ENCODE data around the gene ZNF275.

The ZNF275 gene

DNA sequence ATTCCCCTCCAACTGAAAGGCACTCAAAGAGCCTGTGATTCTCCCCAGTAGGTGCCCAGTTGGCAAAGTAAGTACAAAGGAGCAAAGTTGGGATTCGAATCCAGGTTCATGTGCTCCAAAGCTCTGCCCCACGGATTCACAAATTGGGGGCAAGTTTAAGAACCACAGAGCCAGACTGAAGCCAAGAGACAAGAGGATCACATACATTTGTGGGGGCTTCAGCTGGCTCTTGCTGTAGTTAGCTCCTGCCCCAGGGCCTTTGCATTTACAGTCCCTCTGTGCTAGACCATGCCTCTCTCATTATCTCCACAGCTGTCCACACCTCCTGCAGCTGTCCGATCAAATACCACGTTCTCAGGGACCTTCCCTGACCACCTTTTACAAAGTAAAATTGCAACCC is 31.2 kb upstream of the ZNF275 start:
- H3K79me1 ChIP-seq (ENCODE audit: low read depth, low read length), result no peaks in the 10 kb centered on the region
- H3K4me3 ChIP-seq (ENCODE audit: low read length in 2 of 2), result no peak overlapping the region
- no peaks in the 10 kb centered on the region for H3K36me3 ChIP-seq (replicated peaks in 1 of 2; ENCODE audit: control insufficient read depth in 2 of 2, insufficient read depth in 2 of 2, low read length in 2 of 2)
- no peak overlapping the region for H2BK120ac ChIP-seq (ENCODE audit: low read depth, low read length)
- H3K27ac ChIP-seq (replicated peaks; ENCODE audit: low read length), result no peak overlapping the region
- no peak for DNase-seq (ENCODE audit: low spot score)
- H2BK5ac ChIP-seq (ENCODE audit: low read length), result no peak overlapping the region
- no peaks in the 10 kb centered on the region for H3K9me3 ChIP-seq (replicated peaks in 1 of 2; ENCODE audit: control insufficient read depth in 2 of 2, insufficient read depth in 1 of 2, low read depth in 1 of 2, low read length in 2 of 2)
- peaks cover 0 to 49% (median 0%) of the 10 kb centered on the region in 3 experiments for H3K27me3 ChIP-seq (ENCODE audit: control insufficient read depth in 3 of 3, insufficient read depth in 3 of 3, low read depth in 1 of 3, low read length in 3 of 3)
- no peak overlapping the region for H3K23ac ChIP-seq (ENCODE audit: low read depth, low read length, poor library complexity)
- H4K8ac ChIP-seq (ENCODE audit: low read depth, low read length), result no peak overlapping the region
- H3K18ac ChIP-seq (ENCODE audit: low read length), result no peak overlapping the region
- no peak overlapping the region for H2AK5ac ChIP-seq (ENCODE audit: low read depth, low read length)
- no peak overlapping the region for H3K4me2 ChIP-seq (ENCODE audit: insufficient read depth, low read length, poor library complexity, severe bottlenecking)
- H2BK15ac ChIP-seq (ENCODE audit: low read length), result no peak overlapping the region
- no peak overlapping the region for H2BK12ac ChIP-seq (ENCODE audit: low read length)
- H4K91ac ChIP-seq (ENCODE audit: low read depth, low read length, poor library complexity), result no peak overlapping the region
- no peak overlapping the region for H3K9ac ChIP-seq (ENCODE audit: low read depth, low read length, poor library complexity)
- H3K4ac ChIP-seq (ENCODE audit: low read length), result no peak overlapping the region
- H2AFZ ChIP-seq (ENCODE audit: low read length), result no peak overlapping the region
- no peak overlapping the region for H3K14ac ChIP-seq (ENCODE audit: low read length)
- no CpG with 5 or more reads among the region's 4 CpGs for WGBS, 2 donors (ENCODE audit: extremely low coverage in 2 of 2, insufficient read length in 2 of 2, insufficient replicate concordance in 1 of 2)
- H3K4me1 ChIP-seq (ENCODE audit: control insufficient read depth in 2 of 2, insufficient read depth in 1 of 2, low read depth in 1 of 2, low read length in 2 of 2), result no peaks in the 10 kb centered on the region

DNA sequence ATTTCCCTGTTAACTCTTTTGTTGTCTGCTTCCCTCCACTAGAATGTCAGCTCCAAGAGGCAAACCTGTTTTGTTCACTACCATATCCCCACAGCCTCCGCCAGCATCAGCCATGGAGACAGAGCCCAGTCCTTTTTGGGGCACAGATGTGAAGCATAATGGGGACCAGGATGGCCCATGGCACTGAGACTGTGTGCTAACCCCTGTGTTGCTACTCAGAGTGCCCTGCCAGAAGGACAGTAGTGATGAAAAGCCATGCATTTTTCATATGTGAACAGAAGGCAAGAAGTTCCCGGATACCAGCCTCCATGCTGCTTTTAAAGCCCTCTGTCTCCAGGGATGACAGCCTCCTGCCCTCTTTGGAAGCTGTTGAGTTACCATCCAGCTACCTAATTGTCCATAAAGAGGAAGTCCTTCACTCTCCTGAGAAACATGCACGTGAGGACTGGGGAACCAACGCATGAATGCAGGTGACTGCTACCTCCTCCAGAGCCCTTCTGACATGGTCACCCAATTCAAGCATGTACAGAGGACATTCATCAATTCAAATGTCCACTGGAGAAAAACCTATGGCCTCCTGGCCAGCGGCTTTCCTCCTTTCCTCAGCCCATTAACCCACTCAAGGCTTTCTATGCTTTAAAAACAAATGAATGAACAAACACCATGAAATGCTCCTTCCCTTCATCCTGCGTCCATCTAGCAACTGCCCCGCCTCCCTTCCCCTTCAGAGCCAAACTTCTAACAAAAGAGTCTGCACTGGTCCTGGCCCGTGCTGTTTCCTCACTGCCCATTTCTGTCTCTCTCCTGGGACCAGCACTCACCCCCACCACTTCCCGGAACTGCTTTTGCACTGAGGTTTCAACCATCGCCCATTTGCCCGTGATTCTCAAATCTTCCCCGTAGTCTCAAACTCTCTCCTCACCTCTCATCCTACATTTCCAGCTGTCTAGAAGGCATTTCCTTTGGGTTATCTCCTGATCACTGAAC is 30.4 kb upstream of the ZNF275 start:
- no peak overlapping the region for H2BK120ac ChIP-seq (ENCODE audit: low read depth, low read length)
- no peak overlapping the region for H3K23ac ChIP-seq (ENCODE audit: low read depth, low read length, poor library complexity)
- H3K27me3 ChIP-seq (ENCODE audit: control insufficient read depth in 3 of 3, insufficient read depth in 3 of 3, low read depth in 1 of 3, low read length in 3 of 3), result peaks cover 0 to 55% (median 0%) of the 10 kb centered on the region in 3 experiments
- no peak overlapping the region for H4K91ac ChIP-seq (ENCODE audit: low read depth, low read length, poor library complexity)
- H3K9me3 ChIP-seq (replicated peaks in 1 of 2; ENCODE audit: control insufficient read depth in 2 of 2, insufficient read depth in 1 of 2, low read depth in 1 of 2, low read length in 2 of 2), result no peaks in the 10 kb centered on the region
- H3K4me1 ChIP-seq (ENCODE audit: control insufficient read depth in 2 of 2, insufficient read depth in 1 of 2, low read depth in 1 of 2, low read length in 2 of 2), result no peaks in the 10 kb centered on the region
- no peak overlapping the region for H3K4me3 ChIP-seq (ENCODE audit: low read length in 2 of 2)
- no peak overlapping the region for H2BK15ac ChIP-seq (ENCODE audit: low read length)
- H3K18ac ChIP-seq (ENCODE audit: low read length), result no peak overlapping the region
- H2AFZ ChIP-seq (ENCODE audit: low read length), result no peak overlapping the region
- no peak for DNase-seq (ENCODE audit: low spot score)
- H3K9ac ChIP-seq (ENCODE audit: low read depth, low read length, poor library complexity), result no peak overlapping the region
- no peak overlapping the region for H3K27ac ChIP-seq (replicated peaks; ENCODE audit: low read length)
- no peak overlapping the region for H2BK12ac ChIP-seq (ENCODE audit: low read length)
- H2BK5ac ChIP-seq (ENCODE audit: low read length), result no peak overlapping the region
- H4K8ac ChIP-seq (ENCODE audit: low read depth, low read length), result no peak overlapping the region
- no peak overlapping the region for H2AK5ac ChIP-seq (ENCODE audit: low read depth, low read length)
- no peak overlapping the region for H3K4ac ChIP-seq (ENCODE audit: low read length)
- no peaks in the 10 kb centered on the region for H3K36me3 ChIP-seq (replicated peaks in 1 of 2; ENCODE audit: control insufficient read depth in 2 of 2, insufficient read depth in 2 of 2, low read length in 2 of 2)
- H3K4me2 ChIP-seq (ENCODE audit: insufficient read depth, low read length, poor library complexity, severe bottlenecking), result no peak overlapping the region
- WGBS, 2 donors (ENCODE audit: extremely low coverage in 2 of 2, insufficient read length in 2 of 2, insufficient replicate concordance in 1 of 2), result no CpG with 5 or more reads among the region's 12 CpGs
- no peak overlapping the region for H3K14ac ChIP-seq (ENCODE audit: low read length)
- no peaks in the 10 kb centered on the region for H3K79me1 ChIP-seq (ENCODE audit: low read depth, low read length)

DNA sequence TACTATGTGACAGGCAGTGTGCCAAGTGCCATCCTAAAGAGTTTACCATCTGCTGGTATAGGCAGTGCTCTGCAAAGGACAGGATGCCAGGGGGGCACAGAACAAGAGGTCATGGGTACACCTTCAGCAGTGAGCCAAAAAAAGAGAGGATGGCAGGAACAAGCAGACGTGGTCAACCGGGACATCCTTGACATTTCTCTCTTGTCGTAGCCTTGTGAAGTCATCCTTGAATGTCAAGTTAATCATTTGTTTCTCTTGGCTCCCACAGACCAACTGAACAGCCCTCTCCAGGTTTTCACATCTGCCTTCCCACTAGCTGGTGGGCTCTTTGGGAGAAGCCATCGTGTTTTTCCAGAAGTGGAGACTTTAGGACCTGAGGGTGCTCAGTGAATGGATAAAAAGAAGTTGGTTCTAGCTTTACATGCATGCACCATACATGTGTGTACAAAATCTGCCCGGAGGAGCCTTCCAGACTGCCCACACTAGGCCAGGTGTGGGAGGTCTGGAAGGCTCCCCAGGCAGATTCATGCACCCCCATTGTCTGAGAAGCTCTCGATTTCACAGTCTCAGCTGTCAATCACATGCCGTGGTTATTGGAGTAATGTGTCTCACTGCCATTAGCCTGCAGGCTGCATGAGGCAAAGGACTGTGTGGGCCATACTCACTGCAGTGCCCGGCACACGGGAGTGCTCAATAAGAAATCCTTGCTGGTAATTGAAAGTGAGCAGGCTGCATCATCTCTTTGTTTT is 28.8 kb upstream of the ZNF275 start:
- Histone ChIP-seq H2BK15ac (ENCODE audit: low read length) (no peak overlapping the region), H3K14ac (ENCODE audit: low read length) (no peak overlapping the region)
- no CpG with 5 or more reads among the region's 9 CpGs for WGBS, 2 donors (ENCODE audit: extremely low coverage in 2 of 2, insufficient read length in 2 of 2, insufficient replicate concordance in 1 of 2)

DNA sequence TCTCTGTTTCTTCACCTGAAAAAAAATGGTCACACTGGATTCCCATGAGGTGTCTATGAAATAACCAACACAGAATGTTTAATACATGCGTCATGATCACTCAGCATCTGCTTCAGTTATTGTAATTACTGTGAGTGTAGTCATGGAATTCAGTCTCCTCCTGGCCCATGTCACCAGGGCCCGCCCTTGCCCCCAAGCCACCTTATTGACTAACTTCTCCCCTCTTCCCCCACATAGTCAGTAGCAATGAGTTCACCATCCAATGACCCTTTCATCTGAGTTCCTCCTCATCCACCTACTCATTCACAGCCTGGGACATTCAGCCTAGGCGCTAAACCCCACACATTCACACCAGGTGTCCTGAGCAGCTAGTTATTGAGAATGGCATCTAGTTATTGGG is 28.0 kb upstream of the ZNF275 start:
- no CpG with 5 or more reads among the region's 3 CpGs for WGBS, 2 donors (ENCODE audit: extremely low coverage in 2 of 2, insufficient read length in 2 of 2, insufficient replicate concordance in 1 of 2)
- Histone ChIP-seq H3K27me3 (ENCODE audit: control insufficient read depth in 3 of 3, insufficient read depth in 3 of 3, low read depth in 1 of 3, low read length in 3 of 3) (peaks cover 0 to 71% (median 0%) of the 10 kb centered on the region in 3 experiments), H3K4ac (ENCODE audit: low read length) (no peak overlapping the region)

More for the DNA sequence above, 28.8 kb upstream of the ZNF275 start:
- Histone ChIP-seq H3K4me1 (ENCODE audit: control insufficient read depth in 2 of 2, insufficient read depth in 1 of 2, low read depth in 1 of 2, low read length in 2 of 2) (no peaks in the 10 kb centered on the region), H3K4me3 (ENCODE audit: low read length in 2 of 2) (no peak overlapping the region), H2AK5ac (ENCODE audit: low read depth, low read length) (no peak overlapping the region), H2BK12ac (ENCODE audit: low read length) (no peak overlapping the region), H3K27ac (replicated peaks; ENCODE audit: low read length) (no peak overlapping the region), H3K9me3 (replicated peaks in 1 of 2; ENCODE audit: control insufficient read depth in 2 of 2, insufficient read depth in 1 of 2, low read depth in 1 of 2, low read length in 2 of 2) (no peaks in the 10 kb centered on the region), H3K9ac (ENCODE audit: low read depth, low read length, poor library complexity) (no peak overlapping the region), H3K27me3 (ENCODE audit: control insufficient read depth in 3 of 3, insufficient read depth in 3 of 3, low read depth in 1 of 3, low read length in 3 of 3) (peaks cover 0 to 64% (median 0%) of the 10 kb centered on the region in 3 experiments), H3K36me3 (replicated peaks in 1 of 2; ENCODE audit: control insufficient read depth in 2 of 2, insufficient read depth in 2 of 2, low read length in 2 of 2) (no peaks in the 10 kb centered on the region), H2AFZ (ENCODE audit: low read length) (no peak overlapping the region), H3K4me2 (ENCODE audit: insufficient read depth, low read length, poor library complexity, severe bottlenecking) (no peak overlapping the region), H2BK120ac (ENCODE audit: low read depth, low read length) (no peak overlapping the region), H3K18ac (ENCODE audit: low read length) (no peak overlapping the region), H4K8ac (ENCODE audit: low read depth, low read length) (no peak overlapping the region), H3K4ac (ENCODE audit: low read length) (no peak overlapping the region), H3K23ac (ENCODE audit: low read depth, low read length, poor library complexity) (no peak overlapping the region), H3K79me1 (ENCODE audit: low read depth, low read length) (no peaks in the 10 kb centered on the region), H2BK5ac (ENCODE audit: low read length) (no peak overlapping the region), H4K91ac (ENCODE audit: low read depth, low read length, poor library complexity) (no peak overlapping the region)
- no peak for DNase-seq (ENCODE audit: low spot score)

More for the DNA sequence above, 28.0 kb upstream of the ZNF275 start:
- H2AFZ ChIP-seq (ENCODE audit: low read length), result no peak overlapping the region
- H3K4me2 ChIP-seq (ENCODE audit: insufficient read depth, low read length, poor library complexity, severe bottlenecking), result no peak overlapping the region
- H2BK12ac ChIP-seq (ENCODE audit: low read length), result no peak overlapping the region
- H3K14ac ChIP-seq (ENCODE audit: low read length), result no peak overlapping the region
- no peaks in the 10 kb centered on the region for H3K79me1 ChIP-seq (ENCODE audit: low read depth, low read length)
- no peak overlapping the region for H4K8ac ChIP-seq (ENCODE audit: low read depth, low read length)
- no peak overlapping the region for H2BK15ac ChIP-seq (ENCODE audit: low read length)
- DNase-seq (ENCODE audit: low spot score), result no peak
- no peak overlapping the region for H2BK5ac ChIP-seq (ENCODE audit: low read length)
- no peaks in the 10 kb centered on the region for H3K36me3 ChIP-seq (replicated peaks in 1 of 2; ENCODE audit: control insufficient read depth in 2 of 2, insufficient read depth in 2 of 2, low read length in 2 of 2)
- H3K4me3 ChIP-seq (ENCODE audit: low read length in 2 of 2), result no peak overlapping the region
- no peak overlapping the region for H4K91ac ChIP-seq (ENCODE audit: low read depth, low read length, poor library complexity)
- H3K9ac ChIP-seq (ENCODE audit: low read depth, low read length, poor library complexity), result no peak overlapping the region
- no peak overlapping the region for H3K27ac ChIP-seq (replicated peaks; ENCODE audit: low read length)
- peaks cover 0 to 3% of the 10 kb centered on the region in 2 donors for H3K4me1 ChIP-seq (ENCODE audit: control insufficient read depth in 2 of 2, insufficient read depth in 1 of 2, low read depth in 1 of 2, low read length in 2 of 2)
- no peak overlapping the region for H3K18ac ChIP-seq (ENCODE audit: low read length)
- H3K9me3 ChIP-seq (replicated peaks in 1 of 2; ENCODE audit: control insufficient read depth in 2 of 2, insufficient read depth in 1 of 2, low read depth in 1 of 2, low read length in 2 of 2), result no peaks in the 10 kb centered on the region
- no peak overlapping the region for H3K23ac ChIP-seq (ENCODE audit: low read depth, low read length, poor library complexity)
- H2BK120ac ChIP-seq (ENCODE audit: low read depth, low read length), result no peak overlapping the region
- no peak overlapping the region for H2AK5ac ChIP-seq (ENCODE audit: low read depth, low read length)

All from neuronal stem cell (in vitro differentiated cells).